HEK293T (cell line): Measurements from ENCODE around the gene TRDMT1.

Source experiments
- CTCF ChIA-PET: fragments of 350-600 bp; formaldehyde crosslinking; extraction: SDS; loops from one replicate; lab custom pipeline; 2021; ENCODE audit warnings: antibody characterized with exemption, inconsistent platforms; lab: Yijun Ruan, JAX
- POLR2A ChIA-PET: fragments of 350-600 bp; formaldehyde crosslinking; extraction: SDS; loops from one replicate; lab custom pipeline; 2020; ENCODE audit warnings: antibody characterized with exemption, inconsistent platforms; lab: Yijun Ruan, JAX
- DNase-seq: peaks from one replicate; pipeline ENCODE4 v3.0.0; 2012; ENCODE audit warnings: mixed read lengths; ENCODE audit errors: extremely low spot score
- ARNT ChIP-seq: fragments of 450-650 bp; IDR thresholded peaks from 2 replicates; pipeline ENCODE4 v1.6.1; 2017; ENCODE audit warnings: mild to moderate bottlenecking
- BHLHE40 ChIP-seq: fragments of 450-650 bp; IDR thresholded peaks from 2 replicates; pipeline ENCODE4 v1.6.1; 2016; ENCODE audit warnings: mild to moderate bottlenecking, moderate library complexity, borderline replicate concordance
- CTBP1 ChIP-seq: fragments of 450-650 bp; IDR thresholded peaks from 2 replicates; pipeline ENCODE4 v1.6.1; 2016; ENCODE audit warnings: borderline replicate concordance
- ELF4 ChIP-seq: fragments of 450-650 bp; IDR thresholded peaks from 2 replicates; pipeline ENCODE4 v1.6.1; 2017; ENCODE audit warnings: antibody characterized with exemption
- FOXA1 ChIP-seq: fragments of 450-650 bp; IDR thresholded peaks from 2 replicates; pipeline ENCODE4 v1.6.1; 2016; ENCODE audit warnings: mild to moderate bottlenecking
- FOXK2 ChIP-seq: fragments of 450-650 bp; IDR thresholded peaks from 2 replicates; pipeline ENCODE4 v1.6.1; 2016; ENCODE audit warnings: mild to moderate bottlenecking
- FOXM1 ChIP-seq: fragments of 450-650 bp; IDR thresholded peaks from 2 replicates; pipeline ENCODE4 v1.6.1; 2017; ENCODE audit warnings: mild to moderate bottlenecking, borderline replicate concordance
- HDGF ChIP-seq: fragments of 450-650 bp; IDR thresholded peaks from 2 replicates; pipeline ENCODE4 v1.6.1; 2017; ENCODE audit warnings: antibody characterized with exemption, borderline replicate concordance
- L3MBTL2 ChIP-seq: fragments of 450-650 bp; conservative IDR thresholded peaks from 2 replicates; pipeline ENCODE4 v1.6.1; 2016; ENCODE audit warnings: mild to moderate bottlenecking
- LEF1 ChIP-seq: fragments of 450-650 bp; IDR thresholded peaks from 2 replicates; pipeline ENCODE4 v1.6.1; 2017; ENCODE audit warnings: mild to moderate bottlenecking, borderline replicate concordance
- NFRKB ChIP-seq: fragments of 450-650 bp; IDR thresholded peaks from 2 replicates; pipeline ENCODE4 v1.6.1; 2016; ENCODE audit warnings: mild to moderate bottlenecking, moderate library complexity
- SP1 ChIP-seq: fragments of 450-650 bp; IDR thresholded peaks from 2 replicates; pipeline ENCODE4 v1.6.1; 2017
- SUZ12 ChIP-seq: fragments of 450-650 bp; IDR thresholded peaks from 2 replicates; pipeline ENCODE4 v1.6.1; 2016; ENCODE audit warnings: mild to moderate bottlenecking
- TARDBP ChIP-seq: fragments of 450-650 bp; IDR thresholded peaks from 2 replicates; pipeline ENCODE4 v1.6.1; 2016
- ZNF384 ChIP-seq: fragments of 450-650 bp; IDR thresholded peaks from 2 replicates; pipeline ENCODE4 v1.6.1; 2016
- TF ChIP-seq, protein P1 (sequence below): fragments of 450-650 bp; IDR thresholded peaks from 2 replicates; pipeline ENCODE4 v1.6.1; 2016

Gene TRDMT1

GRCh38 chr10:17195083-17195482 lies 6.4 kb downstream of the TRDMT1 start:
- no peak for TF ChIP-seq ARNT
- TF ChIP-seq, protein P1, sequence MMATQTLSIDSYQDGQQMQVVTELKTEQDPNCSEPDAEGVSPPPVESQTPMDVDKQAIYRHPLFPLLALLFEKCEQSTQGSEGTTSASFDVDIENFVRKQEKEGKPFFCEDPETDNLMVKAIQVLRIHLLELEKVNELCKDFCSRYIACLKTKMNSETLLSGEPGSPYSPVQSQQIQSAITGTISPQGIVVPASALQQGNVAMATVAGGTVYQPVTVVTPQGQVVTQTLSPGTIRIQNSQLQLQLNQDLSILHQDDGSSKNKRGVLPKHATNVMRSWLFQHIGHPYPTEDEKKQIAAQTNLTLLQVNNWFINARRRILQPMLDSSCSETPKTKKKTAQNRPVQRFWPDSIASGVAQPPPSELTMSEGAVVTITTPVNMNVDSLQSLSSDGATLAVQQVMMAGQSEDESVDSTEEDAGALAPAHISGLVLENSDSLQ = no peak
- no peak for TF ChIP-seq BHLHE40
- TF ChIP-seq TARDBP = no peak
- TF ChIP-seq ELF4 = no peak
- TF ChIP-seq ZNF384 = no peak
- TF ChIP-seq L3MBTL2 = no peak
- no peak for TF ChIP-seq NFRKB
- no peak for TF ChIP-seq LEF1
- TF ChIP-seq SP1 = no peak
- no peak for TF ChIP-seq FOXK2
- TF ChIP-seq CTBP1 = no peak
- TF ChIP-seq FOXM1 = no peak
- no peak for TF ChIP-seq SUZ12
- no peak for TF ChIP-seq HDGF
- TF ChIP-seq FOXA1 = no peak

GRCh38 chr10:17190602-17191001 lies 10.9 kb downstream of the TRDMT1 start:
- CTCF ChIA-PET = interaction anchor here (1.0 kb wide), 1 partner anchor 37 kb away, joined by 6 read pairs; no protein-coding TSS in a partner anchor
- TF ChIP-seq SUZ12 (no peak), NFRKB (no peak), L3MBTL2 (no peak), FOXM1 (no peak), FOXA1 (no peak), SP1 (no peak), HDGF (no peak), BHLHE40 (no peak), ARNT (no peak), LEF1 (no peak), ELF4 (no peak), TARDBP (no peak)
- TF ChIP-seq, protein P1 = no peak
- POLR2A ChIA-PET = interaction anchor here (0.9 to 1.2 kb wide), 2 partner anchors 10 to 38 kb away, joined by 3 read pairs; no protein-coding TSS in a partner anchor
- DNase-seq = no peak

More at GRCh38 chr10:17195083-17195482, 6.4 kb downstream of the TRDMT1 start:
- POLR2A ChIA-PET = no interaction called here
- CTCF ChIA-PET = no interaction called here
- DNase-seq = no peak

DNA sequence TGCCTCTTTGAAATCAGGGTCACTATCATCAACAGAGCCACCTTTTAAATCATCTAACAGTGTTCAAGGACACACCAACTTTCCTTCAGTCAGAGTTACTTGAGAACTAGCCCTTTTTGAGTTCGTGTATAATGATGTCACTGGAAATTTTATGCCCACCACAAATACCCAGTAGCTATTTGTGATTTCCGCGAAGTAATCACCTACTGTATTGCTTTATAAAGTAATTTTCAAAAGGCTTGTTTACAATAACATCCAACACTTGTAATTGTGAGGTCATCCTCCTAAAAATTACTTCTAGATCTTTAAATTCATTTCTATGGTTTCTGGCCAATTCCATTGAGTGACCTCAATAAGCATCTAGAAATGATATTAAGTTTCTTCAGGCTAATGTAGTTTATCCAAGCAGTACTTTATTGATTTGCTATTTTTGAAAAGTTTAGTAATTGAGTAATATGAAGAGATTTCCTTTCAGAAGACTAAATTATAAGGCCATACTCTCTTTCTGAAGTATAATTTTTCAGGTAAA lies 12.8 kb downstream of the TRDMT1 start:
- no peak for TF ChIP-seq ARNT
- TF ChIP-seq L3MBTL2 = no peak
- TF ChIP-seq FOXK2 = no peak
- no peak for TF ChIP-seq ELF4
- TF ChIP-seq ZNF384 = no peak
- no peak for TF ChIP-seq CTBP1
- TF ChIP-seq LEF1 = no peak
- no peak for TF ChIP-seq HDGF
- TF ChIP-seq BHLHE40 = no peak
- no peak for TF ChIP-seq SP1
- TF ChIP-seq SUZ12 = no peak
- TF ChIP-seq TARDBP = no peak
- TF ChIP-seq NFRKB = no peak
- no peak for TF ChIP-seq FOXA1
- TF ChIP-seq, protein P1 = no peak
- no peak for TF ChIP-seq FOXM1
- CTCF ChIA-PET = no interaction called here
- POLR2A ChIA-PET = interaction anchor here (0.7 to 0.8 kb wide), 2 partner anchors 40 to 1328 kb away, joined by 3 to 6 read pairs; partner anchors contain the start of genes MINDY3 and VIM
- no peak for DNase-seq

DNA sequence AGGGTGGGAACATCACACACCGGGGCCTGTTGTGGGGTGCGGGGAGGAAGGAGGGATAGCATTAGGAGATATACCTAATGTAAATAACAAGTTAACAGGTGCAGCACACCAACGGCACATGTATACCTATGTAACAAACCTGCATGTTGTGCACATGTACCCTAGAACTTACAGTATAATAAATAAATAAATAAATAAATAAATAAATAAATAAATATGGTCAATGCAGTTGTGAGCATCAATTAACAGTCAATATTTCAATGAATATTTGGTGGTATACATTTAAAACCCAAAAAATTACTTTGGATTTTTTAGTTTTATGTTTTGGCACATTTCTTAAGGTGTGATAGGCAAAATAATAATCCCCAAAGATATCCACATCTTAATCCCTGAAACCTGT lies 15.6 kb downstream of the TRDMT1 start:
- CTCF ChIA-PET = no interaction called here
- no peak for TF ChIP-seq CTBP1
- no peak for TF ChIP-seq SUZ12
- no peak for TF ChIP-seq TARDBP
- no peak for TF ChIP-seq FOXM1
- TF ChIP-seq SP1 = no peak
- no peak for TF ChIP-seq FOXK2
- TF ChIP-seq FOXA1 = no peak
- no peak for TF ChIP-seq NFRKB
- no peak for TF ChIP-seq L3MBTL2
- TF ChIP-seq, protein P1 = no peak
- no peak for TF ChIP-seq ELF4
- TF ChIP-seq ZNF384 = no peak
- no peak for TF ChIP-seq LEF1
- TF ChIP-seq ARNT = no peak
- TF ChIP-seq BHLHE40 = no peak
- no peak for TF ChIP-seq HDGF
- POLR2A ChIA-PET = no interaction called here
- DNase-seq = no peak

DNA sequence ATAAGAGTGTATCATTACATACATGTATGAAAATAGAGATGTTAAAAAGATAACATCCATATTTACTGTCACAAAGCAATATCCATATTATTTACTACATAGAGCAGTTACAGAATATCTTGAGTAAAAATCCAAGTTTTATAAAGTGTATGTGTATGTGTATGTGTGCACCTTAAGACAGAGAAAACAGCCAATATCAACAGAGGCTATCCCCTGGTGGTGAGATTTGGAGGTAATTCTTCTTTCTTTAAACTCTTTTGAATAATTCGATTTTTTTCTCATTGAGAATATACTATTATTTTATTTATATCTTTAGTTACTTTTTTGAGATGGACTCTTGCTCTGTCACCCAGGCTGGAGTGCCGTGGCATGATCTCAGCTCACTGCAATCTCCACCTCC lies 18.4 kb downstream of the TRDMT1 start:
- DNase-seq = no peak
- ChIA-PET POLR2A (interaction anchor here (2.8 kb wide), 1 partner anchor 46 kb away, joined by 13 read pairs; the partner anchor contains the start of gene VIM), CTCF (no interaction called here)
- TF ChIP-seq FOXA1 = no peak
- no peak for TF ChIP-seq ARNT
- TF ChIP-seq HDGF = no peak
- TF ChIP-seq TARDBP = no peak
- no peak for TF ChIP-seq L3MBTL2
- TF ChIP-seq, protein P1 = no peak
- no peak for TF ChIP-seq SUZ12
- TF ChIP-seq ZNF384 = no peak
- TF ChIP-seq CTBP1 = no peak
- no peak for TF ChIP-seq LEF1
- TF ChIP-seq NFRKB = no peak
- no peak for TF ChIP-seq ELF4
- TF ChIP-seq FOXM1 = no peak
- no peak for TF ChIP-seq SP1
- no peak for TF ChIP-seq BHLHE40
- TF ChIP-seq FOXK2 = no peak
